Measurements from ENCODE around the gene OGFOD3.

OGFOD3 gene

DNA sequence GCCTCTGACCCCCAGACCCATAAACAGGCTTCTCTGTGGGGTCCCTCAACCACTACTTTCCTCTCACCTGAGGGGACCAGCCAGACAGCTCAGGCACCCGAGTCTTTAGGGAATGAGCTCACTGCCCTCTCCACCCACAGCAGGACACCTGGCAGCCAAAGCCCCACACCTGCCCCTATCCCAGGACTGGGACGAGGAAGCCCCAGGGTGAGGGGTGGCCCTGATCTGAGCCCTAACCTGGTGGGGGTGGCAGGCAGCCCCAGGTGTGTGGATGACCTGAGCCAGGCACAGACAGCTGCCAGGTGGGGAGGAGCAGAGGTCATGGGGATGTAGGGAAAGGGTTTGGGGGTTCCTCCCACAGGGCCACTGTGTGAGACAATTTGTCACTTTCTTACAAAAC, 61.0 kb downstream of the OGFOD3 start:
- Histone ChIP-seq H3K27ac (ENCODE audit: low read length) (no peak overlapping the region), H3K36me3 (replicated peaks; ENCODE audit: low read depth, low read length) (no peaks in the 10 kb centered on the region), H2AFZ (ENCODE audit: low read depth, low read length) (no peak overlapping the region), H3K4me1 (ENCODE audit: low read length) (peaks cover 41% of the 10 kb centered on the region), H3K9ac (ENCODE audit: low read length) (peak overlapping the region; percentile 25; the same call in 1 of the 2 replicates), H3K27me3 (ENCODE audit: low read depth, low read length) (no peaks in the 10 kb centered on the region), H3K79me2 (ENCODE audit: low read length) (no peaks in the 10 kb centered on the region), H3K9me3 (ENCODE audit: insufficient read depth, low read length) (no peaks in the 10 kb centered on the region), H3K4me3 (ENCODE audit: low read length) (peak overlapping the region; percentile 19; the same call in 1 of the 2 replicates), H3K4me2 (ENCODE audit: low read length) (peak overlapping the region; percentile 38), H4K20me1 (ENCODE audit: insufficient read depth, low read length) (no peaks in the 10 kb centered on the region)
- no peak for TF ChIP-seq EZH2phosphoT487 (IDR thresholded peaks at IDR 0.05; ENCODE audit: low read depth)
- TF ChIP-seq, protein P1, sequence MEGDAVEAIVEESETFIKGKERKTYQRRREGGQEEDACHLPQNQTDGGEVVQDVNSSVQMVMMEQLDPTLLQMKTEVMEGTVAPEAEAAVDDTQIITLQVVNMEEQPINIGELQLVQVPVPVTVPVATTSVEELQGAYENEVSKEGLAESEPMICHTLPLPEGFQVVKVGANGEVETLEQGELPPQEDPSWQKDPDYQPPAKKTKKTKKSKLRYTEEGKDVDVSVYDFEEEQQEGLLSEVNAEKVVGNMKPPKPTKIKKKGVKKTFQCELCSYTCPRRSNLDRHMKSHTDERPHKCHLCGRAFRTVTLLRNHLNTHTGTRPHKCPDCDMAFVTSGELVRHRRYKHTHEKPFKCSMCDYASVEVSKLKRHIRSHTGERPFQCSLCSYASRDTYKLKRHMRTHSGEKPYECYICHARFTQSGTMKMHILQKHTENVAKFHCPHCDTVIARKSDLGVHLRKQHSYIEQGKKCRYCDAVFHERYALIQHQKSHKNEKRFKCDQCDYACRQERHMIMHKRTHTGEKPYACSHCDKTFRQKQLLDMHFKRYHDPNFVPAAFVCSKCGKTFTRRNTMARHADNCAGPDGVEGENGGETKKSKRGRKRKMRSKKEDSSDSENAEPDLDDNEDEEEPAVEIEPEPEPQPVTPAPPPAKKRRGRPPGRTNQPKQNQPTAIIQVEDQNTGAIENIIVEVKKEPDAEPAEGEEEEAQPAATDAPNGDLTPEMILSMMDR (IDR thresholded peaks at IDR 0.05; ENCODE audit: low read depth, low read length), result no peak

DNA sequence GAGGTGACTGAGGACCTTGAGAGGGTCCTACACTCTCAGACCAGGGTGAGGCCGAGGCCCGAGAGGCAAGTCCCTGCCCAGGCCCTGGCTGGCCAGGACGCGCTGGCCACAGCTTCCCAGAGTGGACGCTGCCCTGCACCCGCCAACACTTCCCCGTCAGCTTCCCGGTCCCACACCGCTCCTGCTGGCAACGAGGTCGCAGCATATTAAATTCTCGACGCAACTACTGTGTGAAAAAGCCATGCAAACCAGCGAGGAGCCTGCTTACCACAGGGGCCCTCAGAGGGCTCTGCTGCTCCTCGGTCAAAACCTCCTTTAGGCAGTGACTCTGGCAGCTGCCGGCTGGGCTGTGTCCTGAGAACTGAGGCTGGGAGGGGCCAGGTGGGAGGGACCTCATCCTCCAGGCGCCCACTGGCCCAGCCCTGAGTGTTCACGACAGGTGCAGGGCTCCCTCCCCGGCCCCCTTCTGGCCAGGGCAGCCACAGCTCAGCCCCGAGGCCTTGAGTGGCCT, 61.5 kb downstream of the OGFOD3 start:
- no peak for TF ChIP-seq EZH2phosphoT487 (IDR thresholded peaks at IDR 0.05; ENCODE audit: low read depth)
- TF ChIP-seq, protein P1 (IDR thresholded peaks at IDR 0.05; ENCODE audit: low read depth, low read length), result no peak
- H4K20me1 ChIP-seq (ENCODE audit: insufficient read depth, low read length), result no peaks in the 10 kb centered on the region
- H3K79me2 ChIP-seq (ENCODE audit: low read length), result no peaks in the 10 kb centered on the region
- no peaks in the 10 kb centered on the region for H3K36me3 ChIP-seq (replicated peaks; ENCODE audit: low read depth, low read length)
- peak overlapping the region; percentile 38 for H3K4me2 ChIP-seq (ENCODE audit: low read length)
- H3K27ac ChIP-seq (ENCODE audit: low read length), result no peak overlapping the region
- H3K4me3 ChIP-seq (ENCODE audit: low read length), result peak overlapping the region; percentile 42; the same call in 1 of the 2 replicates
- H3K9ac ChIP-seq (ENCODE audit: low read length), result peak overlapping the region; percentile 25; the same call in 1 of the 2 replicates
- no peaks in the 10 kb centered on the region for H3K9me3 ChIP-seq (ENCODE audit: insufficient read depth, low read length)
- peaks cover 46% of the 10 kb centered on the region for H3K4me1 ChIP-seq (ENCODE audit: low read length)
- H2AFZ ChIP-seq (ENCODE audit: low read depth, low read length), result no peak overlapping the region
- no peaks in the 10 kb centered on the region for H3K27me3 ChIP-seq (ENCODE audit: low read depth, low read length)

DNA sequence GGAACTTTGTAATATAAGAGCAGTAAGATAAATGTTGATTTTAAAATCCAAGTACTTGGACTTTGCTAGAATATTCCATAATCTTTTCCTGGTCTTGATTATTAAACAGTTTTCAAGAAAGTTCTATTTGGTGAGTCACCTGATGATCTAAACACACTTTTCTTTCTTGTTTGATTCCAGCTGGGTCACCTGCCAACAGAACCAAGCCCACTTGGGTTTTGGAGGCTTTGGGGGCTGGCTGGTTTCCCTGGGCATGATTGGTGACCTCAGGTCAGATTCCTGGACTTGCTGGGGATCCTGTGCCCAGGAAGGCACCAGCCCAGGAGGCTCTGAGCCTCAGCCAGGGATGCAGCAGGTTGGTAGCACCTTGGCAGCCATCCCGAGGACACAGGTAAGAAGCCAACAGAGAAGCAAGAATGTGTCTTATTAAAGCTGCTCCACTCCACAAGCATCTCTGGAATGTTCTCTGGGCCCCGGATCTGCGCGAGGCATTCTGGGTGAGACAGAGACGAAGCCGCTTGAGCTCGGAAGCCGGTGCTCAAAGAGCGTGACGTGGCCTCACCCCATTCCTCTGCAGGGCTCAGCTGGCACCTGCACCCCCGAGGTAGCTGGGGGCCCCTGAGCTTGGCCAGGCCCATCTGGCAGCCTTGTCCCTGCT, 62.5 kb downstream of the OGFOD3 start:
- TF ChIP-seq, protein P1 (IDR thresholded peaks at IDR 0.05; ENCODE audit: low read depth, low read length), result no peak
- no peak for TF ChIP-seq EZH2phosphoT487 (IDR thresholded peaks at IDR 0.05; ENCODE audit: low read depth)
- Histone ChIP-seq H3K9me3 (ENCODE audit: insufficient read depth, low read length) (no peaks in the 10 kb centered on the region), H3K36me3 (replicated peaks; ENCODE audit: low read depth, low read length) (no peaks in the 10 kb centered on the region), H3K27me3 (ENCODE audit: low read depth, low read length) (no peaks in the 10 kb centered on the region), H3K9ac (ENCODE audit: low read length) (no peak overlapping the region), H3K4me1 (ENCODE audit: low read length) (peaks cover 55% of the 10 kb centered on the region), H3K79me2 (ENCODE audit: low read length) (no peaks in the 10 kb centered on the region), H4K20me1 (ENCODE audit: insufficient read depth, low read length) (no peaks in the 10 kb centered on the region), H3K27ac (ENCODE audit: low read length) (no peak overlapping the region), H2AFZ (ENCODE audit: low read depth, low read length) (no peak overlapping the region), H3K4me2 (ENCODE audit: low read length) (peak overlapping the region; percentile 38; the same call in 1 of the 2 replicates), H3K4me3 (ENCODE audit: low read length) (no peak overlapping the region)

DNA sequence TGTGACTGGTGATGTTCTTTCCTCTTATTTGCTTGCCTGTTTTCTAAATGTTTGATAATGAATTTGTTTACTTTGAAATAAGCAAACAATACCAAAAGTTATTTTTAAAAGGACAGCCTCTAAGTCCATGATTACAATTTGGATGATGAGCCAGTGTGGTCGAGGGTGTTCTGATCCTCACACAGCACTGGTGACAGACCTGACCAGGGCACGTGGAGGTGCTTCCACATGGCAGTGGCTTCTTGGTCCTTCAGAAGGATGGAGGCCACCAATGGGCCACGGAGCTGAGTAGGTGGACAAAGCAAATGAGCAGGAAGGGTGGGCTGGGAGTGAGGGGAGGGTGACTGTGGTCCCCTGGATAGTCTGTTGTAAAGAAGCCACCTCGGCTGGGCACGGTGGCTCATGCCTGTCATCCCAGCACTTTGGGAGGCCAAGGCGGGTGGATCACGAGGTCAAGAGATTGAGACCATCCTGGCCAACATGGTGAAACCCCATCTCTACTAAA, 63.5 kb downstream of the OGFOD3 start:
- TF ChIP-seq EZH2phosphoT487 (IDR thresholded peaks at IDR 0.05; ENCODE audit: low read depth), result no peak
- TF ChIP-seq, protein P1 (IDR thresholded peaks at IDR 0.05; ENCODE audit: low read depth, low read length), result no peak
- H3K4me2 ChIP-seq (ENCODE audit: low read length), result no peak overlapping the region
- H3K27ac ChIP-seq (ENCODE audit: low read length), result no peak overlapping the region
- H3K4me1 ChIP-seq (ENCODE audit: low read length), result peaks cover 65% of the 10 kb centered on the region
- no peak overlapping the region for H3K9ac ChIP-seq (ENCODE audit: low read length)
- H3K36me3 ChIP-seq (replicated peaks; ENCODE audit: low read depth, low read length), result no peaks in the 10 kb centered on the region
- H3K27me3 ChIP-seq (ENCODE audit: low read depth, low read length), result no peaks in the 10 kb centered on the region
- H3K79me2 ChIP-seq (ENCODE audit: low read length), result no peaks in the 10 kb centered on the region
- no peak overlapping the region for H2AFZ ChIP-seq (ENCODE audit: low read depth, low read length)
- no peaks in the 10 kb centered on the region for H4K20me1 ChIP-seq (ENCODE audit: insufficient read depth, low read length)
- no peaks in the 10 kb centered on the region for H3K9me3 ChIP-seq (ENCODE audit: insufficient read depth, low read length)
- no peak overlapping the region for H3K4me3 ChIP-seq (ENCODE audit: low read length)
